GM21576 (cell line): ENCODE measurements around the gene RFFL.

Source experiments
- ATAC-seq: cut with Tn5 transposase; IDR thresholded peaks from one replicate; pipeline ENCODE4 v1.9.1; 2021; ENCODE audit warnings: mild to moderate bottlenecking, moderate library complexity; ENCODE audit not compliant: unreplicated experiment

Gene RFFL

GRCh38 chr17:34979153-34979552 is 84.4 kb downstream of the RFFL start:
- no peak for ATAC-seq

- ATAC-seq: no peak
Observed at GRCh38 chr17:34974794-34975785, 88.4 kb downstream of the RFFL start.

GRCh38 chr17:34974179-34974578 is 89.3 kb downstream of the RFFL start:
- no peak for ATAC-seq

GRCh38 chr17:34961093-34961911 is 102.2 kb downstream of the RFFL start, which contains the start of the genes CCT6B and ZNF830:
Gene CCT6B, minus strand, starts transcription at chr17:34961460. Its CDS starts 67 bp downstream, at chr17:34961393.
Gene ZNF830, plus strand, starts transcription at chr17:34961540. Its CDS starts 27 bp downstream, at chr17:34961567.
- ATAC-seq: peak; percentile 90

GRCh38 chr17:34958438-34958837 is 105.1 kb downstream of the RFFL start:
- no peak for ATAC-seq
